ENCODE results near the gene RAB26.

RAB26 gene

DNA sequence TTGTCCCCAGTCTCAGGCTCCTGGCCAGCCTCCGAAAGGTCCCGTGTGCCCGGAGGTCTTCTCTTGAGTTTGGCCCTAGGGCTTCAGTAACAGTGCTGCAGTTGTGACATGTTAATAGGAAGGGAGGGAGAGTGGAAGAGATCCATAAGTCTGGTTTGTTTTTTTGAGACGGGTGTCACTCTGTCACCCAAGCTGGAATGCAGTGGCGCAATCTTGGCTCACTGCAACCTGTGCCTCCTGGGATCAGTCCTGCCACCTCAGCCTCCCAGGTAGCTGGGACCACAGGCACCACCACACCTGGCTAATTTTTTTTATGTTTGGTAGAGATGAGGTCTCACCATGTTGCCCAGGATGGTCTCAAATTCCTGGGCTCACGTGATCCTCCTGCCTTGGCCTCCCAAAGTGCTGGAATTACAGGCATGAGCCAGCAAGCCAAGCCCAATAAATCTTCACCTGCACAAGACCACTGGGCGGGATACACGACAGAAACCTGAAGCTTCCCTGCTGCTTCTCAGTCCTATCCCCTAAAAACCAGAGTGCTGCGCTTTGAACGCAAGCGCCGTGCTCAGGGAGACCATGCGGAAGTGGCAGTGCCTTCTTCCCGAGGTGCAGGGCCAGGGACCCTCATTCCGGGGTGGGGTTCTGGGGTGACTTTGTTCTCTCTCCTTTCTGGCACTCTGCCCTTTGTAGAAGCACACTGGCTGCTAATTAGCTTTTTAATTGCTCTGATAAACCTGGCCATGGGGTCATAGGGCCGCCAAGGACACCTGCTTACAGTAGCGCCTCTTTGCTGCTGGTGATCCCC, 18.0 kb downstream of the RAB26 start:
- TF ChIP-seq, protein P1, sequence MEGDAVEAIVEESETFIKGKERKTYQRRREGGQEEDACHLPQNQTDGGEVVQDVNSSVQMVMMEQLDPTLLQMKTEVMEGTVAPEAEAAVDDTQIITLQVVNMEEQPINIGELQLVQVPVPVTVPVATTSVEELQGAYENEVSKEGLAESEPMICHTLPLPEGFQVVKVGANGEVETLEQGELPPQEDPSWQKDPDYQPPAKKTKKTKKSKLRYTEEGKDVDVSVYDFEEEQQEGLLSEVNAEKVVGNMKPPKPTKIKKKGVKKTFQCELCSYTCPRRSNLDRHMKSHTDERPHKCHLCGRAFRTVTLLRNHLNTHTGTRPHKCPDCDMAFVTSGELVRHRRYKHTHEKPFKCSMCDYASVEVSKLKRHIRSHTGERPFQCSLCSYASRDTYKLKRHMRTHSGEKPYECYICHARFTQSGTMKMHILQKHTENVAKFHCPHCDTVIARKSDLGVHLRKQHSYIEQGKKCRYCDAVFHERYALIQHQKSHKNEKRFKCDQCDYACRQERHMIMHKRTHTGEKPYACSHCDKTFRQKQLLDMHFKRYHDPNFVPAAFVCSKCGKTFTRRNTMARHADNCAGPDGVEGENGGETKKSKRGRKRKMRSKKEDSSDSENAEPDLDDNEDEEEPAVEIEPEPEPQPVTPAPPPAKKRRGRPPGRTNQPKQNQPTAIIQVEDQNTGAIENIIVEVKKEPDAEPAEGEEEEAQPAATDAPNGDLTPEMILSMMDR (IDR thresholded peaks at IDR 0.05; ENCODE audit: insufficient read depth, low read length, poor library complexity, severe bottlenecking) = no peak
- DNase-seq (ENCODE audit: extremely low read depth, insufficient read length) = no peak
- Histone ChIP-seq H3K27me3 (replicated peaks; ENCODE audit: control insufficient read depth, insufficient read depth, low read length) (no peaks in the 10 kb centered on the region), H3K36me3 (ENCODE audit: control insufficient read depth, insufficient read depth, low read length) (peaks cover 27% of the 10 kb centered on the region), H3K4me3 (replicated peaks; ENCODE audit: low read depth, low read length) (no peak overlapping the region)

DNA sequence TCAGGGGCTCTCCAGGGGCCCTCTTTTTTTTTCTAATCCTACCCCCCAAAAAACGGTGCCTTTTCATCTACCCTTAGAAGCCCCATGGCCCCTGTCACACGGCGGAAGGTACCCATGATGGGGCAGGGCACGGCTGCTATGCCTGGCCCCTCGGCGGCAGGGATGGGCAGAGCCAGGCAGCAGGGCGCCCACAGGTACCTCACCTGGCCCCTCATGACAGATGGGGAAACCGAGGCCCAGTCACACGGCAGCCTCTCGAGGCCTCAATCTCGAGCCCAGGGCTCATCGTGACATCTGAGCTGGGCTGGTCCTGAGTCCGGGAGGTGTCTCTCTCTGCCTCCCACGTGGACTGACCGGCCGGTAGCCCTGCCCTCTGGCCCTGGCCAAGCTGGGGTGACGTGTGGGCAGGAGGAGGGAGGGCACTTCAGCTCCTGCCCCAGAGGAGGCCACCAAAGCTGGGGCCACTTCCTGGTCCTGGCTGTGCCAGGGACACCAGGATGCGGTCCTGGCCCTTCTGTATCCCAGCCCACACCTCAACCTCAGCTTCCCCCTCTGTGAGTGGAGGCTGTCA, 18.7 kb downstream of the RAB26 start:
- H3K36me3 ChIP-seq (ENCODE audit: control insufficient read depth, insufficient read depth, low read length) = peaks cover 28% of the 10 kb centered on the region

DNA sequence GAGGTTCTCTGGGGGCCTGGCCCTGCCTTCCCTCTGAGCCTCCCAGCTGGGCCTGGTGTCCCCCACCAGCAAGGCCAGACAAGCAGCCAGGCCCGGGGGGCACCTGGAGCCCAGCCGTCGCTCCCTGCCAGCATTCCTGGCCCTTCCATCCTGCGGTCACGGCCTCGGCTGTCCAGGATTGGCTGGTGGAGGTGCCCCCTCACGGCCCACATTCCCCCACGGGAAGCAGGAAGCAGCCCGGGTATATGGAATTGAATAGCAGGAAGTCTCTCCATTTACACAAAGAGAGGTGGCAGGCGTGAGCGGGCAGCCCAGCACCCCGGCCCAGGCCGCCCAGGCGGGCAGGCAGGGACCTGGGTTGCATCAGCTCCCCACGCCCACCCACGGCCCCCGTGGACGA, 21.7 kb downstream of the RAB26 start:
- Histone ChIP-seq H3K4me3 (replicated peaks; ENCODE audit: low read depth, low read length) (no peak overlapping the region), H3K36me3 (ENCODE audit: control insufficient read depth, insufficient read depth, low read length) (peaks cover 30% of the 10 kb centered on the region), H3K27me3 (replicated peaks; ENCODE audit: control insufficient read depth, insufficient read depth, low read length) (no peaks in the 10 kb centered on the region)
- TF ChIP-seq, protein P1 (IDR thresholded peaks at IDR 0.05; ENCODE audit: insufficient read depth, low read length, poor library complexity, severe bottlenecking) = no peak
- no peak for DNase-seq (ENCODE audit: extremely low read depth, insufficient read length)

More for the DNA sequence above, 18.7 kb downstream of the RAB26 start:
- H3K27me3 ChIP-seq (replicated peaks; ENCODE audit: control insufficient read depth, insufficient read depth, low read length) = no peaks in the 10 kb centered on the region
- no peak overlapping the region for H3K4me3 ChIP-seq (replicated peaks; ENCODE audit: low read depth, low read length)
- DNase-seq (ENCODE audit: extremely low read depth, insufficient read length) = no peak
- TF ChIP-seq, protein P1 (IDR thresholded peaks at IDR 0.05; ENCODE audit: insufficient read depth, low read length, poor library complexity, severe bottlenecking) = no peak

DNA sequence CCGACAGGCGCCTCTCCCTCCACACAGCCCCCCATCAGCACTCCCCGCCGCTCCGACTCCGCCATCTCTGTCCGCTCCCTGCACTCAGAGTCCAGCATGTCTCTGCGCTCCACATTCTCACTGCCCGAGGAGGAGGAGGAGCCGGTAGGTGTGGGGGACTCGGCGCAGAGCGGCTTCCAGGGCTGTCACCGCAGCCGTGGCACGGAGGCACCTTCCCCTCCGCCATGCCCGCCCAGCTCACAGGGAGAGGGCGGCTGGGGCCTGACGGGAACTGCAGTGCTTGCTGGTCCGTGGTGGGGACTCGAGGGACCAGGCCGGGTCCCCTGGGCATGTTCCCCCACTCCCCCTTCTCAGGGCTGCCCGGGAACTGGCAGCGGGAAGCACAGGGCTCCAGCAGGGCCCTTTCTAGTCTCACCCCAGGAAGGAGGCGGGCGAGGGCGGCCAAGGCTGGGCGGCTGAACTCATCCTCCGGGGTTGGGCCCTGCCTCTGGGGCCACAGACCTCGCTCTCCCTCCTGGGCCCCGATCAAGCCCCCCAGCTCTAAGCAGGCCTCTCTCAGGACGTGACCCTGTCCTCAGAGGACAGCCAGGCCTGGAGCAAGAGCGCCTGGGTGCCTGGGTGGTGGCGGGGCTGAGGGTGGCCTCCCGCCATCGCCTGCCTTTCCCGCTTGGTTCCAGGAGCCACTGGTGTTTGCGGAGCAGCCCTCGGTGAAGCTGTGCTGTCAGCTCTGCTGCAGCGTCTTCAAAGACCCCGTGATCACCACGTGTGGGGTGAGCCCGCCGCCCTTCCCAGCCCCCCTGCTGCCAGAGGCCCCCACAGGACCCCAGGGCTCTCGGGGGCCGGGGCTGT, 22.4 kb downstream of the RAB26 start:
- TF ChIP-seq, protein P1 (IDR thresholded peaks at IDR 0.05; ENCODE audit: insufficient read depth, low read length, poor library complexity, severe bottlenecking) = no peak
- no peak for DNase-seq (ENCODE audit: extremely low read depth, insufficient read length)
- Histone ChIP-seq H3K4me3 (replicated peaks; ENCODE audit: low read depth, low read length) (no peak overlapping the region), H3K27me3 (replicated peaks; ENCODE audit: control insufficient read depth, insufficient read depth, low read length) (no peaks in the 10 kb centered on the region), H3K36me3 (ENCODE audit: control insufficient read depth, insufficient read depth, low read length) (peaks cover 33% of the 10 kb centered on the region)

DNA sequence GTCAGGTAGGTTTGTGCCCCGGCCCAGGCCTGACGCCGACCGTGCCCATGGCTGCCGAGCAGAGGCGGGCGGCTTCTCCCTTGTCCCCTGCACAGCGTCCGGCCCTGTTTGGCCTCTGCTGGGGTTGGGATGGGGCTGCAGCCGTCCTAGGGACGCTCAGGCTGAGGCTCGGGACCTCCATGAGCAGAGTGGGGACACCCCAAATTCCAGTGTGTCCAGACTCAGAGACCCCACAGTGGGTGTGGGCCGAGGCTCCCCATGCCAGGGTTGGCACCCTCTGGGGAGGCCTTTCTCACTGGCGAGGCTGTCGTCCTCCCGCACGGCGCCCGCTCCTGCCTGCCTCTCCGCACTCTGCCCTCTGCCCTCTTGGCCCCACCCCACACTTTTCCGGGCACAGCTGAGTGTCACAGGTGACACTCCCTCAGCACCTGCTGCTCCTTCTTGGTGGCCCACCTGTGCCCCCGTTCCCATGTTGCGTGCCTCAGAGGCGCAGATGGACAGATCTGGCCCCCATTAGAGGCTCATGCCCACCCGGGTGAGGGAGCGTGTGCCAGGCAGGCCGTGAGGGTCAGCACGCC, 23.3 kb downstream of the RAB26 start:
- TF ChIP-seq, protein P1 (IDR thresholded peaks at IDR 0.05; ENCODE audit: insufficient read depth, low read length, poor library complexity, severe bottlenecking) = no peak
- no peak for DNase-seq (ENCODE audit: extremely low read depth, insufficient read length)
- H3K36me3 ChIP-seq (ENCODE audit: control insufficient read depth, insufficient read depth, low read length) = peaks cover 37% of the 10 kb centered on the region
- no peaks in the 10 kb centered on the region for H3K27me3 ChIP-seq (replicated peaks; ENCODE audit: control insufficient read depth, insufficient read depth, low read length)
- H3K4me3 ChIP-seq (replicated peaks; ENCODE audit: low read depth, low read length) = no peak overlapping the region

Measured in GM06990 (cell line).